ENCODE measurements around the gene HDGF. TPM values are rescaled to one million over a fixed set of nuclear protein-coding genes. Genes with fewer than 3 reads are reported as not detected.

HDGF gene
- total RNA-seq, 6 experiments from 2014 or later: 229 to 324 (median 315) TPM

DNA sequence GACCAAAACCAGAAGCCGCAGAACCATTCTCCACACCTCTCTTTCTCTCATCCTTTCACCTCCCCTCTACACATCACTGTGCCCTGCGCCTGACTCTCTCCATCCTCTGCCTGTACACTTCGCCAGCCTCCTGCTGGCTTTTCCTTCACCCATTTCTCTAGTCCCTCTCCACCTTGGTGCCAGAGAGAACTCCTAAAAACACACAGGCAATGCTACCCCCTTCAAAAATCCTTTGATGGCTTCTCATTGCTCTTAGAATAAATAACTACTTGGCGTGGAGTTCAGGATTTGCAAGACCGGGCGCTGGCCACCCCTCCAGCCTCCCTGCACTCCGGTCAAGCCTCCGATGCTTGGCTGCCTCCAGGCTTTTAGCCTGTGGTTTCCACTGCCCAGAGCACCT lies 54.7 kb downstream of the HDGF start:
- Mint-ChIP-seq H3K4me3 (no peak overlapping the region), H3K27me3 (ENCODE audit: insufficient read depth) (peaks cover 12% of the 10 kb centered on the region), H3K36me3 (ENCODE audit: low read depth) (no peaks in the 10 kb centered on the region), H3K27ac (no peak overlapping the region), H3K4me1 (ENCODE audit: low read depth) (peaks cover 23% of the 10 kb centered on the region), H3K9me3 (no peaks in the 10 kb centered on the region)
- DNase-seq: no peak
- TF ChIP-seq, protein P1, sequence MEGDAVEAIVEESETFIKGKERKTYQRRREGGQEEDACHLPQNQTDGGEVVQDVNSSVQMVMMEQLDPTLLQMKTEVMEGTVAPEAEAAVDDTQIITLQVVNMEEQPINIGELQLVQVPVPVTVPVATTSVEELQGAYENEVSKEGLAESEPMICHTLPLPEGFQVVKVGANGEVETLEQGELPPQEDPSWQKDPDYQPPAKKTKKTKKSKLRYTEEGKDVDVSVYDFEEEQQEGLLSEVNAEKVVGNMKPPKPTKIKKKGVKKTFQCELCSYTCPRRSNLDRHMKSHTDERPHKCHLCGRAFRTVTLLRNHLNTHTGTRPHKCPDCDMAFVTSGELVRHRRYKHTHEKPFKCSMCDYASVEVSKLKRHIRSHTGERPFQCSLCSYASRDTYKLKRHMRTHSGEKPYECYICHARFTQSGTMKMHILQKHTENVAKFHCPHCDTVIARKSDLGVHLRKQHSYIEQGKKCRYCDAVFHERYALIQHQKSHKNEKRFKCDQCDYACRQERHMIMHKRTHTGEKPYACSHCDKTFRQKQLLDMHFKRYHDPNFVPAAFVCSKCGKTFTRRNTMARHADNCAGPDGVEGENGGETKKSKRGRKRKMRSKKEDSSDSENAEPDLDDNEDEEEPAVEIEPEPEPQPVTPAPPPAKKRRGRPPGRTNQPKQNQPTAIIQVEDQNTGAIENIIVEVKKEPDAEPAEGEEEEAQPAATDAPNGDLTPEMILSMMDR (IDR thresholded peaks at IDR 0.05): no peak

DNA sequence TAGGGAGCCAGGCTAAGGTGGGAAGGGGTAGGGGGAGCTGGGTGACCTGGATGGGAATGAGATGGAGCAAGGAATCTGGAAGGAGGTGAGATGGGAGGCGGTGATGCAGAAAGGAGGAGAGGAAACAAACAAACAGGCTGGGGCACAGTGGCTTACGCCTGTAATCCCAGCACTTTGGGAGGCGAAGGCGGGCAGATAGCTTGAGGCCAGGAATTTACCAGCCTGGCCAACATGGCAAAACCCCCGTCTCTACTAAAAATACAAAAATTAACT lies 56.8 kb downstream of the HDGF start:
- no peak for DNase-seq
- Mint-ChIP-seq H3K4me1 (ENCODE audit: low read depth) (peaks cover 39% of the 10 kb centered on the region), H3K27ac (no peak overlapping the region), H3K36me3 (ENCODE audit: low read depth) (no peaks in the 10 kb centered on the region), H3K27me3 (ENCODE audit: insufficient read depth) (peaks cover 10% of the 10 kb centered on the region), H3K4me3 (no peak overlapping the region), H3K9me3 (no peaks in the 10 kb centered on the region)
- TF ChIP-seq, protein P1 (IDR thresholded peaks at IDR 0.05): no peak

DNA sequence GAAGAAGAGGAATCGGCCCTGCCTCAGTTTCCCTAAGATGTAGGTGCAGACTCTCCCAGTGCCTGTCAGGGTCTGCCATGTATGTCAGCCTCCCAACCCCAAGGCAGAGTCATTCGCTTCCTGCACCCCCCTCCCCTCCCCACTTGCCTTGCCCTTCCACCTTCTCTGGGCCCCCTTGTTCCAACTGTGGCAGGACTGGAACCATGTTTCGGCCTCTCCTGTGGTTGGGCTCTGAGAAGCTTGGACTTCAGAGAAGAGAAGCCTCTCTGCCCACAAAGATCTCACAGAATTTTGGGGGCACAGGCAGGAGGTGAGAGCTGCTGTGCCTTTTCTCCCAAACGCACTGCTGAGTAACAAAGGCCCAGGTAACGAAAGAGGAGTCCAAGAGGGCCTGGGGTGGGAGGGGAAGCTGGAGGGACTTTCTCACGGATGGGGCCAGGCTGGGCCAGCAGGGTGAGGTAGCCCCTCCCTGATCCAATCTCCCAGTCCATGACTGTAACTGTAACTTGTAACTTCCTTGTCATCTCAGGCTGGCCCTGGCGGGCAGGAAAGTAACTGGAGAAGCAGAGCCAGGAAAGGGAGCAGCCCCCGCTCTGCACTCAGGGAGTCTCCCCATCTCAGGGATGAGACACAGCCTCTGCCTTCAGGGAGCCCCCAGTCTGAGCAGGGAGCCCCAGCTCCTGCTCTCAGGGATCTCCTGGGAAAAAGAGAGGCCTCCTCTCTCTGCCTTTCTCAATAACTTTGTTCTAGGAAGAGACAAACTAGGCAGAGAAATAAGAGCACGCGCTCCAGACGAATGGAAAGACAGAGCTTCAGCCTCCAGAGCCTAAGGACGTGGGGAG lies 57.4 kb downstream of the HDGF start:
- Mint-ChIP-seq H3K4me3 (no peak overlapping the region), H3K9me3 (no peaks in the 10 kb centered on the region), H3K27ac (no peak overlapping the region), H3K27me3 (ENCODE audit: insufficient read depth) (peaks cover 9% of the 10 kb centered on the region), H3K36me3 (ENCODE audit: low read depth) (no peaks in the 10 kb centered on the region), H3K4me1 (ENCODE audit: low read depth) (peaks cover 44% of the 10 kb centered on the region)
- TF ChIP-seq, protein P1 (IDR thresholded peaks at IDR 0.05): no peak
- DNase-seq: no peak

DNA sequence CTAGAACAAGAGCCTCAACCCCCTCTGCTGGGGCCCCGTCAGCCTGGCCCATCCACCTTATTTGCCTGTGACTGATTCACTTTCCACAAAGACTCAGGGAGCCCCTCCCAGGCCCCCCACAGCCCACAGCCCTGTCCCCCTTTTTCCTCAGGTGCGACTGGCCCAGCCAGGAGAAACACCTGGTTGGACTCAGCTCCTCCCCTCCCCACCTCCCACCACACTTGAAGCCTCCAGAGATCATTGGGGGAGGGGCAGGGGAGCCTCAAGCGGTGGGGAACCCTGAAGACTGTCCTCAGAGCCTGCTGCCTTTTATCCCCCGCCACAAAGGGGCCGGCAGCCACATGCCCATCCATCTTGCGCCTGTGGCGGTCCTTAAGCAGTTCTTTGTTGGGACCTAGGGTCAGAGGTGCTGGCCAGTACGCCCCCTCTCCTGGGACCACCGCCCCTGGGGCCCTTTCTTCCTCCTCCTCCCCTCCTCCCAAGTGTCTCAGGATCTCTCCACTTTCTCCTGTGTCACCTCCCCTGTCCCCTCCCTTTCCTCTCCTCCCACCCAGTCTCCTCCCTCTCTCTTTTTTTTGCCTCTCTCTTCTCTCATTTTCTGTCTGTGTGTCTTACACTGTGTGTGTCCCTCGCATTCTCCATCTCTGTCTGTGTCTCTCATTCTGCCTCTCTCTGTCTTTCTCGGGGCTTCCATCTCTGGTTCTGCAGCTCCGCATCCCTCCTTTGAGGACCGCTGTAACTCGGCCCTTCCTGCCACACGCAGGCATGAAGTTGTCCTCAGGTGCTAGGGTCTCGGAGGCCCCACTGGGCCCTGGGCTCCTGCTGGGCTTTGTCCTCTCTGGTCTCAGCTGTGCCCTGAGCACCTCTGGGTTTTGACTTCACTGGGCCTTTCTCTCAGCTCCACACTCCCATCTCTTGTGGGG lies 58.3 kb downstream of the HDGF start:
- Mint-ChIP-seq H3K4me3 (no peak overlapping the region), H3K27ac (no peak overlapping the region), H3K27me3 (ENCODE audit: insufficient read depth) (peaks cover 9% of the 10 kb centered on the region), H3K9me3 (no peaks in the 10 kb centered on the region), H3K4me1 (ENCODE audit: low read depth) (peaks cover 52% of the 10 kb centered on the region), H3K36me3 (ENCODE audit: low read depth) (no peaks in the 10 kb centered on the region)
- TF ChIP-seq, protein P1 (IDR thresholded peaks at IDR 0.05): no peak
- DNase-seq: no peak

DNA sequence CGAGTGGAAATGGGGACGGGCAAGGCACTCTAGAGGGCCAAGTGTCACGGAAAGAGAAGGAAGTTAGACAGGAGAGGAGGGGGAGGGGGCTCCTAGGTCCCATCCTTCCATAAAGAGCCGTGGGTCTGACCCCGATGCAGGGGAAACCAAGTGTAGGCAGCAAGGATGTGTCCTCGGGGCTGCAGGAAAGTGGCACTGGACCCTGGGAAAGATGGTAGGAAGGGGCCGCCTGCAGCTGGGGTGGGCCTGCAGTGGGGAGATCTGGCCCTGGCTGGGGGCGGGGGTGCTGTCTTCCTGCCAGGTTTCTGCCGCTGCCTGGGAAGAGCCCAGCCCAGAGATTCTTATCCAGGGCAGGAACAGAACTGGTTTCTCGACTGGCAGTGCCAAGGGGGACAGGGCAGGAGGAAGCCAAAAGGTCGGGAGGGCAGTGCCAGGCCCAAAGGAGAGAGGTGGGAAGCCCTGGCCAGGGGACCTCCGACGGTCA lies 59.0 kb downstream of the HDGF start:
- no peak overlapping the region for H3K4me3 Mint-ChIP-seq
- no peaks in the 10 kb centered on the region for H3K36me3 Mint-ChIP-seq (ENCODE audit: low read depth)
- DNase-seq: no peak
- H3K4me1 Mint-ChIP-seq (ENCODE audit: low read depth): peaks cover 52% of the 10 kb centered on the region
- H3K27me3 Mint-ChIP-seq (ENCODE audit: insufficient read depth): peaks cover 7% of the 10 kb centered on the region
- no peaks in the 10 kb centered on the region for H3K9me3 Mint-ChIP-seq
- TF ChIP-seq, protein P1 (IDR thresholded peaks at IDR 0.05): no peak
- no peak overlapping the region for H3K27ac Mint-ChIP-seq

Other genes with a start within 250 kb of the HDGF start
- 10 to 100 TPM; 13.9 to 33.3 (median 29.0) TPM for gene IQGAP3, start 179.1 kb downstream of the HDGF start, total RNA-seq (2021; fragmentation: NEBNext Ultra II Directional; extraction: Animal tissue kit (Norgen Biotek cat#: 25700))
- gene TTC24, start 172.0 kb downstream of the HDGF start, total RNA-seq (2021; fragmentation: NEBNext Ultra II Directional; extraction: Animal tissue kit (Norgen Biotek cat#: 25700)): not detected
- gene NAXE, start 159.9 kb downstream of the HDGF start, total RNA-seq (2021; fragmentation: NEBNext Ultra II Directional; extraction: Animal tissue kit (Norgen Biotek cat#: 25700)): 10 to 100 TPM; 73.9 to 83.9 (median 76.7) TPM
- 10 to 100 TPM; 25.0 to 35.8 (median 32.7) TPM for gene GPATCH4, start 150.2 kb downstream of the HDGF start, total RNA-seq (2021; fragmentation: NEBNext Ultra II Directional; extraction: Animal tissue kit (Norgen Biotek cat#: 25700))
- not detected for gene HAPLN2, start 132.3 kb downstream of the HDGF start, total RNA-seq (2021; fragmentation: NEBNext Ultra II Directional; extraction: Animal tissue kit (Norgen Biotek cat#: 25700))
- not detected for gene BCAN, start 109.6 kb downstream of the HDGF start, total RNA-seq (2021; fragmentation: NEBNext Ultra II Directional; extraction: Animal tissue kit (Norgen Biotek cat#: 25700))
- 100 to 1,000 TPM; 106 to 126 (median 116) TPM for gene NES, start 74.3 kb downstream of the HDGF start, total RNA-seq (2021; fragmentation: NEBNext Ultra II Directional; extraction: Animal tissue kit (Norgen Biotek cat#: 25700))
- gene CRABP2, start 46.1 kb downstream of the HDGF start, total RNA-seq (2021; fragmentation: NEBNext Ultra II Directional; extraction: Animal tissue kit (Norgen Biotek cat#: 25700)): 10 to 100 TPM; 55.9 to 70.4 (median 59.2) TPM
- 10 to 100 TPM; 11.2 to 16.0 (median 13.9) TPM for gene METTL25B, start 23.2 kb downstream of the HDGF start, total RNA-seq (2021; fragmentation: NEBNext Ultra II Directional; extraction: Animal tissue kit (Norgen Biotek cat#: 25700))
- gene ISG20L2, start 22.9 kb downstream of the HDGF start, total RNA-seq (2021; fragmentation: NEBNext Ultra II Directional; extraction: Animal tissue kit (Norgen Biotek cat#: 25700)): 10 to 100 TPM; 16.2 to 26.9 (median 20.6) TPM
- 10 to 100 TPM; 82.5 to 93.7 (median 86.8) TPM for gene MRPL24, start 10.6 kb downstream of the HDGF start, total RNA-seq (2021; fragmentation: NEBNext Ultra II Directional; extraction: Animal tissue kit (Norgen Biotek cat#: 25700))
- 10 to 100 TPM; 67.0 to 79.3 (median 71.5) TPM for gene PRCC, start 15.9 kb upstream of the HDGF start, total RNA-seq (2021; fragmentation: NEBNext Ultra II Directional; extraction: Animal tissue kit (Norgen Biotek cat#: 25700))
- gene SH2D2A, start 65.2 kb upstream of the HDGF start, total RNA-seq (2021; fragmentation: NEBNext Ultra II Directional; extraction: Animal tissue kit (Norgen Biotek cat#: 25700)): under 1 TPM in 2 of 6 experiments, not detected in 4; 0.09 to 0.17 TPM
- gene INSRR, start 107.4 kb upstream of the HDGF start, total RNA-seq (2021; fragmentation: NEBNext Ultra II Directional; extraction: Animal tissue kit (Norgen Biotek cat#: 25700)): not detected
- gene NTRK1, start 109.2 kb upstream of the HDGF start, total RNA-seq (2021; fragmentation: NEBNext Ultra II Directional; extraction: Animal tissue kit (Norgen Biotek cat#: 25700)): under 1 TPM in 1 of 6 experiments, not detected in 5; 0.10 TPM
- 10 to 100 TPM in 4 of 6 experiments, 1 to 10 TPM in 2; 3.2 to 23.6 (median 20.2) TPM for gene PEAR1, start 142.0 kb upstream of the HDGF start, total RNA-seq (2021; fragmentation: NEBNext Ultra II Directional; extraction: Animal tissue kit (Norgen Biotek cat#: 25700))
- under 1 TPM in 4 of 6 experiments, not detected in 2; 0.13 to 0.46 (median 0.41) TPM for gene LRRC71, start 169.0 kb upstream of the HDGF start, total RNA-seq (2021; fragmentation: NEBNext Ultra II Directional; extraction: Animal tissue kit (Norgen Biotek cat#: 25700))

Data from HFFc6 (cell line).